ENCODE data around the gene ERC1. TPM values are rescaled to one million over a fixed set of nuclear protein-coding genes. Genes with fewer than 3 reads are reported as not detected.

ERC1 gene
- total RNA-seq, 1 donor from 2014 or later: 79.5 TPM

- Mint-ChIP-seq H3K4me3 (ENCODE audit: unreplicated experiment) (no peak overlapping the region), H3K4me1 (ENCODE audit: unreplicated experiment) (peaks cover 3% of the 10 kb centered on the region), H3K27me3 (ENCODE audit: unreplicated experiment) (no peaks in the 10 kb centered on the region), H3K9me3 (ENCODE audit: unreplicated experiment) (no peaks in the 10 kb centered on the region), H3K27ac (ENCODE audit: unreplicated experiment) (no peak overlapping the region), H3K36me3 (ENCODE audit: unreplicated experiment) (peaks cover 4% of the 10 kb centered on the region)
- DNase-seq (ENCODE audit: extremely low spot score, unreplicated experiment): no peak
- TF ChIP-seq CTCF (IDR thresholded peaks at IDR 0.05): no peak
These were observed 15.2 kb downstream of the ERC1 start for GRCh38 chr12:1006255-1006654.

- no peak for DNase-seq (ENCODE audit: extremely low spot score, unreplicated experiment)
- no peak for TF ChIP-seq CTCF (IDR thresholded peaks at IDR 0.05)
- Mint-ChIP-seq H3K4me3 (ENCODE audit: unreplicated experiment) (no peak overlapping the region), H3K4me1 (ENCODE audit: unreplicated experiment) (peaks cover 3% of the 10 kb centered on the region), H3K36me3 (ENCODE audit: unreplicated experiment) (peaks cover 4% of the 10 kb centered on the region), H3K9me3 (ENCODE audit: unreplicated experiment) (no peaks in the 10 kb centered on the region), H3K27ac (ENCODE audit: unreplicated experiment) (no peak overlapping the region), H3K27me3 (ENCODE audit: unreplicated experiment) (no peaks in the 10 kb centered on the region)
These were observed 16.3 kb downstream of the ERC1 start for GRCh38 chr12:1007276-1007675.

GRCh38 chr12:1007994-1008393 is 17.0 kb downstream of the ERC1 start:
- TF ChIP-seq CTCF (IDR thresholded peaks at IDR 0.05): no peak
- H3K4me1 Mint-ChIP-seq (ENCODE audit: unreplicated experiment): peaks cover 4% of the 10 kb centered on the region
- H3K27ac Mint-ChIP-seq (ENCODE audit: unreplicated experiment): no peak overlapping the region
- H3K4me3 Mint-ChIP-seq (ENCODE audit: unreplicated experiment): no peak overlapping the region
- H3K27me3 Mint-ChIP-seq (ENCODE audit: unreplicated experiment): no peaks in the 10 kb centered on the region
- no peaks in the 10 kb centered on the region for H3K9me3 Mint-ChIP-seq (ENCODE audit: unreplicated experiment)
- H3K36me3 Mint-ChIP-seq (ENCODE audit: unreplicated experiment): peaks cover 4% of the 10 kb centered on the region
- DNase-seq (ENCODE audit: extremely low spot score, unreplicated experiment): no peak

- no peak for TF ChIP-seq CTCF (IDR thresholded peaks at IDR 0.05)
- Mint-ChIP-seq H3K4me3 (ENCODE audit: unreplicated experiment) (no peak overlapping the region), H3K4me1 (ENCODE audit: unreplicated experiment) (peaks cover 21% of the 10 kb centered on the region), H3K9me3 (ENCODE audit: unreplicated experiment) (no peaks in the 10 kb centered on the region), H3K27ac (ENCODE audit: unreplicated experiment) (no peak overlapping the region), H3K36me3 (ENCODE audit: unreplicated experiment) (peaks cover 2% of the 10 kb centered on the region), H3K27me3 (ENCODE audit: unreplicated experiment) (no peaks in the 10 kb centered on the region)
- DNase-seq (ENCODE audit: extremely low spot score, unreplicated experiment): no peak
These were observed 20.1 kb downstream of the ERC1 start for GRCh38 chr12:1011091-1011490.

GRCh38 chr12:1013618-1014489 is 22.8 kb downstream of the ERC1 start:
- peak overlapping the region; percentile 94 for H3K27ac Mint-ChIP-seq (ENCODE audit: unreplicated experiment)
- H3K4me3 Mint-ChIP-seq (ENCODE audit: unreplicated experiment): no peak overlapping the region
- H3K4me1 Mint-ChIP-seq (ENCODE audit: unreplicated experiment): peaks cover 29% of the 10 kb centered on the region
- H3K27me3 Mint-ChIP-seq (ENCODE audit: unreplicated experiment): no peaks in the 10 kb centered on the region
- TF ChIP-seq CTCF (IDR thresholded peaks at IDR 0.05): no peak
- H3K36me3 Mint-ChIP-seq (ENCODE audit: unreplicated experiment): peaks cover 2% of the 10 kb centered on the region
- no peak for DNase-seq (ENCODE audit: extremely low spot score, unreplicated experiment)
- H3K9me3 Mint-ChIP-seq (ENCODE audit: unreplicated experiment): no peaks in the 10 kb centered on the region
